HG02588 (cell line): ENCODE data around the gene PAPPA2.

ENCODE experiments used
- ATAC-seq: cut with Tn5 transposase; IDR thresholded peaks from one replicate; pipeline ENCODE4 v1.9.1; 2021; ENCODE audit warnings: mild to moderate bottlenecking, moderate library complexity; ENCODE audit not compliant: unreplicated experiment

Gene PAPPA2

GRCh38 chr1:176795929-176796328 lies 333.0 kb downstream of the PAPPA2 start:
- ATAC-seq = no peak

- ATAC-seq = no peak
Measured at GRCh38 chr1:176796583-176796982, 333.6 kb downstream of the PAPPA2 start.

- ATAC-seq = no peak
Measured at GRCh38 chr1:176799327-176799726, 336.4 kb downstream of the PAPPA2 start.

DNA sequence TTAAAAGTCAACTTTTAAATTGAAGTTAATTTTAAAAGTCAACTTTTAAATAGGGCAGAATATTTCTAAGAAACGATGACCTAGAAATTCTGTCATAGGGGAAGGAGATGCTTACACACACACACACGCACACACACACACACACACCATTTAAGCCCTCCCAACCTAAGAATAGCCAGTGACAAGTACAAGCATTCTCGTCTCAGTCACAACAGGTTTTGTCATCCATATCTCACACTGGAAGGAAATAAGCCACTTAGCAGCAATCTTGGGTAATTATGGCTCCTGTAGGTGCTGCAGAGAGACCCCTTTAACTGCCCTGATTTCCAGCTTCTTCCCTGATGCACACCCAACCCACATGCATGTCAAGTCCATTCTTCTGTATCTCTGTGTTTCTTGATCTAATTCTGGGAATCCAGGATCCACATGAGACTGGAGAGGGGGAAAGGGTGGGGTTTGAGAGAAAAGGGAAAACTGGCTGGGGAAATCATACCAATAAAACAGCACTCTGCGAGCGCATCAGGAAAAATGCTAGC lies 338.1 kb downstream of the PAPPA2 start:
- ATAC-seq = no peak

- ATAC-seq = no peak
Measured at GRCh38 chr1:176801514-176802020, 338.6 kb downstream of the PAPPA2 start.

- ATAC-seq = no peak
Measured at GRCh38 chr1:176802316-176802715, 339.3 kb downstream of the PAPPA2 start.

GRCh38 chr1:176803042-176803441 lies 340.1 kb downstream of the PAPPA2 start:
- no peak for ATAC-seq

DNA sequence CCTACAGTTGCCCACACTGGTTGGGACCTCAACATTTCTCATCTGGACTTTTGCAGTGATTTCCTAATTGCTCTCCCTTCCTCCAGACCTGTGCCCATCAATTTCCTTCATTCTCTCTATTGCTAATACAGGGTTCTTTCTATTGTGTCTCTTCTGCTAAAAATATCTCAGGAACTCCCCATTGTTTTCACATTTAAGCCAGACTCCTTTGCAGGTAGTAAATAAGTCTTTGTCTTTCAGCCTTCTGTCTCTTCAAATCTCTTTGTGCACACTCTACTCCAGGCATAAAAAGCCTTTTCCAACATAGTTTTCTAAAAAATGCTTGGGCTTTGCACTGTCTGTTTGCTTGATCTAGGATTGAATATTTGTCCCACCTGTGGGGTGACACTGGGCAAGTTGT lies 340.6 kb downstream of the PAPPA2 start:
- no peak for ATAC-seq

DNA sequence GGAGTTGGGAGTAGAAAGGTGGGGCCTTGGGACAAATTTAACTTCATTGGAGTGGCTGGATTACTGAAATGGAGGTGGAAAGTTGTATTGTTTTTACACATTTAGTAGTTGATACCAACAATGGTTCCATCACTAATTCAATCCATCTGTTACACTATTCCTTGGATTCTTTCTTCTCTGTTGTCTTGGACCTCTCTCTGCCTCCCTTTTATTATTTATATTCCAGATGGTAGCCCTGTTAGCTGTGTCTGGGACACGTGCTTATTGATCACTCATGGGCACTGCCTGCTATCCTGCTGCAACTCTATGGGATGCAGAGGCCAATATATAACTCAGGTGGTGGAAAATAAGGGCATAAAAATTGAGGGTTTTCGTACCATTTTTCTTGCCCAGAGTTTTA lies 346.3 kb downstream of the PAPPA2 start:
- ATAC-seq = no peak

DNA sequence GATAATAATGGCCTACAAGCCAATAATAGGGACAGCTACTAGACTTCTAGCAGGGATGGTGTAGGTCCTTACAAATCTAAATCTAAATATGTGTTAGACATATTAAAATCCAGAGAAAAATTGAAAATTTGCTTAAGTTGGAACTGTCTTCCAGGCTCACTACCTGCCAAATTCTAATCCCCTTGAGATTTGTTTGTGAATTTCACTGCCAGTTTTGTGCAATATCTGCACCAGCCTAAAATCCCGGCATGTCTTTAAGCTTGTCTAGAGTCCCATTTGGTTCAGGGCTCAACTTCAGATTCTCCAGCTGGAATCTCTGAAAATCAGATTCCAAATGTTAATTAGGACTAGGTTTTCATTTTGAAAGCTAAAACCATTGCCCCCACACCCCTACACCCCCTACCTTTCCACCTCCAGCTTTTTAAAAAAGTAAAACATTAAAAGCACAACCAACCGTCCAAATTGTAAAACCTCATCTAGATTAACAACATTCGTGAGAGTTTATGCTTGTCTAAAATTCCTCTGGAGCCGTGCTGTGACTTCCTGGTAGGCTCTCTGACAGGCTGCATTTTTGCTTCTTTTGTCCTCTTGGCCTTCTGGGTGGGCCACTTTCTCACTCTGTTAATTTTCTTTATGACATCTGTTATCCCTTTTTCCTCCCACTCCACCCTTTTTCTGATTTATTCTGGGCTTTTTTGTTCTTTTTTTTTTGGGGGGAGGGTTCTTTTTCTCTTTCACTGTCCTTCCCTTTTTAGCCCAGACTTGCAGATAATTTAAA lies 348.7 kb downstream of the PAPPA2 start:
- ATAC-seq = no peak

DNA sequence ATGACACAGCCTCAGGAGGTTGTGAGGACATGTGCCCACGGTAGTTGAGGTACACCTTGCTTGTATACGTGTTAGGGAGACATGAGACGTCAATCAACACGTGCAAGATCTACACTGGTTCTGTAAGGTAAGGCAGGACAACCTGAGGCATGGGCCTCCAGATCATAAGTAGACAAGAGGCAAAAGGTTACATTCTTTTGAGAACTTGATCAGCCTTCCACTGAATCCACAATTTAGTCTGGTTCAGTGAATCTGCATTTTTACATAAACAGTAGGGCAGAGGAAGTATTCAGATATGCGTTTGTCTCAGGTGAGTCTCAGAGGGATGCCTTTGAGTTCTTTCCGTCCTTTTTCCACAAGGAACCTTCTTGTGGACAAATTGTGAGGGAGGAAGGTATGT lies 352.6 kb downstream of the PAPPA2 start:
- ATAC-seq = no peak

- ATAC-seq = no peak
Measured at GRCh38 chr1:176816232-176816631, 353.3 kb downstream of the PAPPA2 start.

DNA sequence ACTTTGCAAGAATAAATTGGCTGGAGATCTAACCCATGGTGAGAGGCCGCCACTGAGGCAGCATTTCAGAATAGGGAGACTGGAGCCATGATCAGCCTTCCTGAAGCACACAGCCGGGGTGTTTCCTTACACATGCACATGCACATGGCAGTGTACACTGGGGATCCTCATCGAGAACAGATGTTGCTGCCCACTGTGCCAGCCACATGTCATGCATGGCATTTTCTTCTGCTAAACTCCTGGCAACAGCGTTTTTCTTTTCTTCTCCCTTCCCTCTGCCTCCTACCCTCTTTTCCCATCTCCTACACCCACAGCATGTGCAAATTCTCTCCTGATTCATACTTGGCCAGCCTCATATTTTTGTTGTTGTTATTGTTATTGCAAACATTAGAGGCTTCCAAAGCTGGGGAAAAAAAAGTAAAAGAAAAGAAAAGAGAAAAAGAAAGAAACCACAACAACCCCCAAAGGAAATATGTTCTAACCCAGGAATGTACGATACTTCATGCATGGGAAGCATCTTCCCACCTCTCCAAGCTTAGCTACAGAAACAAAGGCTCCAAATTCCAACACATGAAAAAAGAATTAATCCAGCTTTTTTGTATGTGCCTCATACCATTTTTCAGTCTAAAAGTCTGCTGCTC lies 357.5 kb downstream of the PAPPA2 start:
- no peak for ATAC-seq

DNA sequence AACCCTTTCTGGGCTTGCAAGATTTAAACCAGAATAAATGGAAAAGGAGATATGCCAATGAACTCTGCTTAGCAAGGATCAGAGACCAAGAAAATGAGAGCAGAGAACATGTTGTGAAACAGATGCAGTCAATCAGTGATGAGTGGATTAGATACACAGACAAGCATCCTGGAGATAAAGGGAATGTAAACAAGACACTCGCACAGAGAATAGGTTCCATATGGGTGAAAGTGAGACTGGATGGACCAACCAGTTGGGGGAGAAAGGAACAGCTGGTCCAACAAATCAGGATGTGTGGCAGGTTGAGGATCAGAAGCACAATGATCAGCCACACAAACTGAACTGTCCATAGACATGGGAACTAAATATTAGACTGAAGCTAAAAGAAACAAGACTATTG lies 363.3 kb downstream of the PAPPA2 start:
- no peak for ATAC-seq

DNA sequence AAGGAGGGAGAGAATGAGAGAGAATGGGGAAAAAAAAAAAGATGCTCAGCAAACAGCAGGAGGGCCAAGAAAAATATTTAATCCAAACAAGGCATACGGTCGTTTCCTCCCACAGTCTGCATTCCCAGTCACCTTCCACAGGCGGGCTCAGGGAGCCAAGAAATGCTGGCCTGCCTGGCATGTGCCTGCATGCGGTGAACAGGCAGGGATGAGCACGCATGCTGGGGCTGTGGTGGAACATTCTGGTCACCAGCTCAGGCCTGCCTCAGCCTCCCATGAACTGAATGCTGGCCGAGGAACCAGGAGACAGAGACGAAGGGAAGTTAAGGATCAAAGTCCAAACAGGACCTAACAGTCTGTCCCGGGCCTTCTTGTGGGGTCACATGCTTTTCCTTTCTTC lies 366.3 kb downstream of the PAPPA2 start:
- no peak for ATAC-seq

DNA sequence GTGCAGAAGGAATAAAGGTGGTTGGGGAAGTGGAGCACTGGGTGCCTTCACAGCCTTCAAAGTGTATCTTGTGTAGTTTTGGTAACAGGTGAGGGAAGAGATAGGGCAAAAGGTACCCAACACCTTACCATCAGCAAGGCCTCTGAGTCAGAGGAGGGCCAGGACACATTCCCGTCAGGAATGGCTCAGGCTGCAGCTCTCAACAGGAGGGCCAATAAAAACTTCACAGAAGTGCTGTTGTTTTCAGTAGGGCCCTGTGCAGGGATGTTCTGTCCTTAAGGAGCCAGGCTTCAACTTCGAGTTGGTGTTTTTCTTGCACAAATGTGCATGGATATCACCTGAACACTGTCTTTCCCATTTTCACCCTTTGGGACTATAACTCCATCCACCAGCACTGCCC lies 368.2 kb downstream of the PAPPA2 start:
- ATAC-seq = no peak

DNA sequence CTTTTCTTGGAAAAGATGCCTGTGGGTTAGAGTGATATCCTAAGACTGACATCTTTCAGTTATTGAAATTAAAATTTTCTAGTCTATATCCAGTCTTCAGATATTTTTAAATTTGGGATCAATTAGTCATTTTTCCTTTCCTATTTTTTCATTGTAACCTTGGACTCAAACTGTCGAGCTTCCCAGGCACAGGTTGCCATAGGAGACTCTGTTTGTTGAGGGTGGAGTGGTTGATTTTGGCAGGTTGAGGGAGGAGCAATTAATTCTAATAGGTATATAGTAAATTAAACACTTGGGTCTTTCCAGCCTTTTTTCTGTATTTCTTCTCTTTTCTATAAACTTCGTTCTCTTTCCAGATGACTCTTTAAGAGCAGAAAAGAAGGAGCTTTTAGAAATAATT lies 374.7 kb downstream of the PAPPA2 start:
- no peak for ATAC-seq

DNA sequence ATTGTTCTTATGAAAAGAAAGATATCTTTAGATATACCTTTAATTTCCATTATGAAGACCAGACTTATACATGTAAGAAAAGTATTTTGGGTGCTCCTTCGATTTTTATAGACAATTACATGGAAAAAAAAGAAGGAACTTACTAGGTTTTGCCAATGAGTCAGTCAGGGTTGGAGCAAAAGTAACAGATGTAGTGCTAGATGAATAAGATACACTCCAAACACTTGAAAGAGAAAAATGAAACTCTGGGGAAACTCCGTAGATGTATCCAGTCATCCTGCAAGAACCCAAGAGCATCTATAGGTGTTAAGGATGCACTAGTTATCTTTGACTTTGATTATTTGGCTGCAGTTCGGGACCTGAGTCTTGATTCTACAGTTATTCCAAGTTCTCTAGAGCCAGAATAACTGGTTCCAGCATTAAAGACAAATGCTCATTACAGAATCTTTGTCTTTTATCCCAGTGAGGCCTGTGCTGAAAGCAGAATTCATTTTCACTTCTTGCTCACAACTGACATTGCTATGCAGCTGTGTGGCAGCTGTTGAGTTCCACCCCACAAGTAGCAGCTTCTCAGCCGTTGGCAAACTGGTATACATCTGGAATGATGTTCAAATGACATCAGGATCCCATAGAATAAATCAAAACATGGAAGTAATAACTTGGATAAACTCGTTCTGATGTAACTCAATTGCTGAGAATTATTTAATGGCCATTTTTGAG lies 375.5 kb downstream of the PAPPA2 start:
- no peak for ATAC-seq

DNA sequence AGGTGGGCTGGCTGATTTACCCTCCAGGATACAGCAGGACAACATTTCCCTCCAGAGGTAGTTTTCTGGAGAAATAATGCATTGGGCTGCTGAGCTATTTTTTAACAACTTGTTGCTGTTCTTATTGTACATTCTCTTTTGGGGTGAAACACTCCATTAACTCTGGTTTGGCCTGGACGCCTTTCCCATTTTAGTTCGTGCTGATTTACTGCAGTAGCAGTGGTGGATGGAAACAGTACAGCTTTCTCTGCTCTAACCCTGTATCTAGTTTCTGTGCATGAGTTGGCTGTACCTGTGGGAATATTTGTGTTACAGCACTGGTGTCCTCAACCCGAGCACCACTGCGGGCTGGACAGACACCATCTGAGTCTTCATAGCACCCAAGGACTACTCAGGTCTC lies 376.2 kb downstream of the PAPPA2 start:
- ATAC-seq = no peak

DNA sequence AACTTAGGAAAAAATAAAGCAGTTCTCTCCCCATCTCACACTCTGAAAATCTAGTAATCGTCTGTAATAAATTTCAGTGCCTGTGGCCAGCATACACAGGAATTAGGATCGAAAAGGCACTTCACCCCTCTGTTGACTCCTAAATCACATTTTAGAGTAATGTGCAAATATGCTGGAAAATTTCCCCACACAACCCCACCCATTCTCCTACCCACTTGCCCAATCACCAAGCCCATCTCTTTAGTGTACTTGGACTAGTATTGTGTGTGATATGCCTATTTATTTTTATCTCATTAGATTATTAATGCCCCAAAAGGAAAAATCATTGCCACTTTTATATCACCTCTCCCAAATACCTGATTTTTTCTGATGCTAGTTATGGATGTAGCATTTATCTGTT lies 378.3 kb downstream of the PAPPA2 start:
- ATAC-seq = no peak
